HG03439 (cell line): ENCODE measurements around the gene MINDY4.

Experiments used
- ATAC-seq: cut with Tn5 transposase; IDR thresholded peaks from one replicate; pipeline ENCODE4 v1.9.1; 2021; ENCODE audit warnings: mild to moderate bottlenecking, moderate library complexity; ENCODE audit not compliant: unreplicated experiment

MINDY4 gene

GRCh38 chr7:30926313-30926712, 155.1 kb downstream of the MINDY4 start:
- no peak for ATAC-seq

- ATAC-seq, result no peak
These were observed 155.8 kb downstream of the MINDY4 start for GRCh38 chr7:30927040-30927439.

- no peak for ATAC-seq
These were observed 156.3 kb downstream of the MINDY4 start for GRCh38 chr7:30927559-30927958.

- no peak for ATAC-seq
These were observed 157.1 kb downstream of the MINDY4 start for GRCh38 chr7:30928254-30928872.

- no peak for ATAC-seq
These were observed 158.5 kb downstream of the MINDY4 start for GRCh38 chr7:30929686-30930085.

- ATAC-seq, result no peak
These were observed 159.4 kb downstream of the MINDY4 start for GRCh38 chr7:30930621-30931020.

- no peak for ATAC-seq
These were observed 160.1 kb downstream of the MINDY4 start for GRCh38 chr7:30931161-30931928.

- no peak for ATAC-seq
These were observed 160.8 kb downstream of the MINDY4 start for GRCh38 chr7:30931929-30932540.

- no peak for ATAC-seq
These were observed 161.3 kb downstream of the MINDY4 start for GRCh38 chr7:30932562-30932961.

- ATAC-seq, result no peak
These were observed 162.1 kb downstream of the MINDY4 start for GRCh38 chr7:30933124-30933974.

- no peak for ATAC-seq
These were observed 163.0 kb downstream of the MINDY4 start for GRCh38 chr7:30934225-30934624.

GRCh38 chr7:30934732-30935568, 163.7 kb downstream of the MINDY4 start:
- no peak for ATAC-seq

GRCh38 chr7:30935569-30935877, 164.3 kb downstream of the MINDY4 start:
- ATAC-seq, result no peak

GRCh38 chr7:30936650-30937245, 165.5 kb downstream of the MINDY4 start:
- no peak for ATAC-seq

- ATAC-seq, result no peak
These were observed 166.2 kb downstream of the MINDY4 start for GRCh38 chr7:30937416-30937815.

- ATAC-seq, result peak; percentile 93
These were observed 167.5 kb downstream of the MINDY4 start for GRCh38 chr7:30938435-30939316.

- no peak for ATAC-seq
These were observed 170.5 kb downstream of the MINDY4 start for GRCh38 chr7:30941582-30942323.
